RWPE2 (cell line): ENCODE data around the gene SPIC.

Experiments used
- ATAC-seq: fragments of 200-7000 bp; cut with Tn5 transposase; 3 replicates; pipeline ENCODE4 v1.9.1; 2021; ENCODE audit warnings: low read depth
- DNase-seq: peaks from one replicate; pipeline ENCODE4 v3.0.0-alpha.2; 2020; ENCODE audit warnings: low spot score
- H3K27ac ChIP-seq: fragments of 450-650 bp; 2 replicates; pipeline ENCODE4 v1.5.1; 2017; ENCODE audit warnings: mild to moderate bottlenecking; ENCODE audit not compliant: poor library complexity, severe bottlenecking
- H3K27me3 ChIP-seq: fragments of 250-450 bp; sonication (Bioruptor Pico); 2 replicates; pipeline ENCODE4 v1.5.1; 2021; ENCODE audit warnings: mild to moderate bottlenecking, moderate library complexity; ENCODE audit not compliant: insufficient read depth, poor library complexity, severe bottlenecking
- H3K36me3 ChIP-seq: fragments of 250-450 bp; sonication (Bioruptor Pico); 2 replicates; pipeline ENCODE4 v1.5.1; 2020; ENCODE audit warnings: low read depth, mild to moderate bottlenecking, moderate library complexity
- H3K4me1 ChIP-seq: fragments of 250-450 bp; sonication (Bioruptor Pico); 2 replicates; pipeline ENCODE4 v1.5.1; 2021; ENCODE audit warnings: mild to moderate bottlenecking, moderate library complexity; ENCODE audit not compliant: insufficient read depth, poor library complexity, severe bottlenecking
- H3K4me3 ChIP-seq: fragments of 250-450 bp; sonication (Bioruptor Pico); 2 replicates; pipeline ENCODE4 v1.5.1; 2021; ENCODE audit warnings: mild to moderate bottlenecking, moderate library complexity; ENCODE audit not compliant: severe bottlenecking
- H3K9me3 ChIP-seq: fragments of 250-450 bp; sonication (Bioruptor Pico); 2 replicates; pipeline ENCODE4 v1.5.1; 2021; ENCODE audit warnings: mild to moderate bottlenecking, moderate library complexity; ENCODE audit not compliant: severe bottlenecking
- CTCF ChIP-seq: fragments of 450-650 bp; IDR thresholded peaks from one replicate; pipeline ENCODE4 v1.5.1; 2017; ENCODE audit warnings: mild to moderate bottlenecking, moderate library complexity; ENCODE audit not compliant: poor library complexity, severe bottlenecking

Gene SPIC

GRCh38 chr12:101474711-101475386 lies at the start of gene SPIC:
SPIC (plus strand) TSS chr12:101475336; CDS start chr12:101476905, 1,569 bp downstream.
- H3K27ac ChIP-seq: no peak within 1 kb of the TSS
- no peaks in the 10 kb centered on the region for H3K27me3 ChIP-seq
- H3K4me1 ChIP-seq: no peaks in the 10 kb centered on the region
- H3K36me3 ChIP-seq: no peaks in the 10 kb centered on the region
- DNase-seq: no peak
- ATAC-seq: no peak
- no peak for TF ChIP-seq CTCF
- H3K9me3 ChIP-seq: no peaks in the 10 kb centered on the region
- no peak within 1 kb of the TSS for H3K4me3 ChIP-seq

- Histone ChIP-seq H3K27ac (no peak overlapping the region), H3K4me3 (no peak overlapping the region), H3K4me1 (no peaks in the 10 kb centered on the region), H3K27me3 (no peaks in the 10 kb centered on the region), H3K36me3 (no peaks in the 10 kb centered on the region), H3K9me3 (no peaks in the 10 kb centered on the region)
- ATAC-seq: no peak
- TF ChIP-seq CTCF: no peak
- DNase-seq: no peak
These were observed 44.7 kb upstream of the SPIC start for GRCh38 chr12:101430456-101430855.

- no peak overlapping the region for H3K4me3 ChIP-seq
- H3K4me1 ChIP-seq: no peaks in the 10 kb centered on the region
- H3K27me3 ChIP-seq: no peaks in the 10 kb centered on the region
- no peak for DNase-seq
- no peak for TF ChIP-seq CTCF
- no peak overlapping the region for H3K27ac ChIP-seq
- H3K36me3 ChIP-seq: no peaks in the 10 kb centered on the region
- H3K9me3 ChIP-seq: no peaks in the 10 kb centered on the region
- ATAC-seq: no peak
These were observed 39.0 kb upstream of the SPIC start for GRCh38 chr12:101436136-101436535.

GRCh38 chr12:101439236-101439635 lies 35.9 kb upstream of the SPIC start:
- TF ChIP-seq CTCF: no peak
- Histone ChIP-seq H3K4me3 (no peak overlapping the region), H3K4me1 (no peaks in the 10 kb centered on the region), H3K36me3 (no peaks in the 10 kb centered on the region), H3K27ac (no peak overlapping the region), H3K9me3 (no peaks in the 10 kb centered on the region), H3K27me3 (no peaks in the 10 kb centered on the region)
- ATAC-seq (no peak), DNase-seq (no peak)

GRCh38 chr12:101441461-101442224 lies 33.5 kb upstream of the SPIC start:
- H3K27ac ChIP-seq: no peak overlapping the region
- ATAC-seq (no peak), DNase-seq (no peak)
- H3K4me1 ChIP-seq: no peaks in the 10 kb centered on the region
- no peaks in the 10 kb centered on the region for H3K9me3 ChIP-seq
- no peak overlapping the region for H3K4me3 ChIP-seq
- TF ChIP-seq CTCF: no peak
- no peaks in the 10 kb centered on the region for H3K36me3 ChIP-seq
- no peaks in the 10 kb centered on the region for H3K27me3 ChIP-seq
